Skeletal muscle satellite cell (primary cell): ENCODE measurements around the gene KIF4A.
"Not testable (repeated sequence)": the region's sequence is repeated elsewhere in the genome, so short reads cannot be mapped to it uniquely, and the experiment has no call there.

Experiments
- H3K27me3 ChIP-seq: 2 replicates; pipeline ENCODE4 v1.7.0; 2013; ENCODE audit warnings: low read length; ENCODE audit not compliant: control insufficient read depth, insufficient read depth
- H3K36me3 ChIP-seq: 2 replicates; pipeline ENCODE4 v1.7.0; 2013; ENCODE audit warnings: mild to moderate bottlenecking, control low read depth, low read length; ENCODE audit not compliant: insufficient read depth
- H3K4me1 ChIP-seq: 2 replicates; pipeline ENCODE4 v1.7.0; 2013; ENCODE audit warnings: low read length; ENCODE audit not compliant: control insufficient read depth, insufficient read depth
- H3K4me2 ChIP-seq: 2 replicates; pipeline ENCODE4 v1.7.0; 2013; ENCODE audit warnings: mild to moderate bottlenecking, low read length
- H3K4me3 ChIP-seq: 2 replicates; pipeline ENCODE4 v1.7.0; 2013; ENCODE audit warnings: low read length
- H3K9ac ChIP-seq: 2 replicates; pipeline ENCODE4 v1.7.0; 2013; ENCODE audit warnings: mild to moderate bottlenecking, low read depth, low read length, moderate library complexity
- H3K9me3 ChIP-seq: replicated peaks from 2 replicates; pipeline ENCODE4 v1.7.0; 2013; ENCODE audit warnings: mild to moderate bottlenecking, control low read depth, low read length

Gene KIF4A

GRCh38 chrX:70293621-70294020, 3.7 kb downstream of the KIF4A start:
- Histone ChIP-seq H3K9me3 (no peaks in the 10 kb centered on the region), H3K4me2 (no peak overlapping the region), H3K27me3 (no peaks in the 10 kb centered on the region), H3K36me3 (no peaks in the 10 kb centered on the region), H3K4me3 (no peak overlapping the region), H3K4me1 (peaks cover 11% of the 10 kb centered on the region), H3K9ac (no peak overlapping the region)

GRCh38 chrX:70301716-70302115, 11.8 kb downstream of the KIF4A start:
- Histone ChIP-seq H3K9ac (no peak overlapping the region), H3K4me3 (no peak overlapping the region), H3K9me3 (no peaks in the 10 kb centered on the region), H3K4me1 (no peaks in the 10 kb centered on the region), H3K4me2 (no peak overlapping the region), H3K27me3 (no peaks in the 10 kb centered on the region), H3K36me3 (peaks cover 3% of the 10 kb centered on the region)

- no peaks in the 10 kb centered on the region for H3K9me3 ChIP-seq
- no peaks in the 10 kb centered on the region for H3K36me3 ChIP-seq
- no peak overlapping the region for H3K4me3 ChIP-seq
- H3K9ac ChIP-seq = no peak overlapping the region
- no peaks in the 10 kb centered on the region for H3K27me3 ChIP-seq
- H3K4me1 ChIP-seq = no peaks in the 10 kb centered on the region
- no peak overlapping the region for H3K4me2 ChIP-seq
Measured at GRCh38 chrX:70313503-70313902, 23.6 kb downstream of the KIF4A start.

- H3K4me1 ChIP-seq = no peaks in the 10 kb centered on the region
- H3K4me3 ChIP-seq = no peak overlapping the region
- no peaks in the 10 kb centered on the region for H3K36me3 ChIP-seq
- no peaks in the 10 kb centered on the region for H3K27me3 ChIP-seq
- H3K9ac ChIP-seq = no peak overlapping the region
- no peaks in the 10 kb centered on the region for H3K9me3 ChIP-seq
- no peak overlapping the region for H3K4me2 ChIP-seq
Measured at GRCh38 chrX:70322784-70323183, 32.9 kb downstream of the KIF4A start.

GRCh38 chrX:70323628-70324027, 33.7 kb downstream of the KIF4A start:
- not testable (repeated sequence) for H3K9ac ChIP-seq, H3K27me3 ChIP-seq, H3K9me3 ChIP-seq, H3K4me3 ChIP-seq, H3K4me1 ChIP-seq, H3K36me3 ChIP-seq, H3K4me2 ChIP-seq

- H3K4me2 ChIP-seq = no peak overlapping the region
Measured at GRCh38 chrX:70324326-70324725, 34.4 kb downstream of the KIF4A start.

GRCh38 chrX:70331161-70331560, 41.3 kb downstream of the KIF4A start:
- H3K36me3 ChIP-seq = no peaks in the 10 kb centered on the region
- no peaks in the 10 kb centered on the region for H3K27me3 ChIP-seq
- H3K4me2 ChIP-seq = no peak overlapping the region
- no peak overlapping the region for H3K4me3 ChIP-seq
- H3K9me3 ChIP-seq = no peaks in the 10 kb centered on the region
- H3K4me1 ChIP-seq = no peaks in the 10 kb centered on the region
- H3K9ac ChIP-seq = no peak overlapping the region

More at GRCh38 chrX:70324326-70324725, 34.4 kb downstream of the KIF4A start:
- no peaks in the 10 kb centered on the region for H3K9me3 ChIP-seq
- H3K4me1 ChIP-seq = no peaks in the 10 kb centered on the region
- no peaks in the 10 kb centered on the region for H3K36me3 ChIP-seq
- H3K9ac ChIP-seq = no peak overlapping the region
- no peak overlapping the region for H3K4me3 ChIP-seq
- no peaks in the 10 kb centered on the region for H3K27me3 ChIP-seq

GRCh38 chrX:70332600-70332999, 42.7 kb downstream of the KIF4A start:
- Histone ChIP-seq H3K9me3 (no peaks in the 10 kb centered on the region), H3K4me1 (no peaks in the 10 kb centered on the region), H3K4me3 (no peak overlapping the region), H3K27me3 (no peaks in the 10 kb centered on the region), H3K36me3 (no peaks in the 10 kb centered on the region), H3K9ac (no peak overlapping the region), H3K4me2 (no peak overlapping the region)

GRCh38 chrX:70336767-70337166, 46.9 kb downstream of the KIF4A start:
- Histone ChIP-seq H3K4me1 (no peaks in the 10 kb centered on the region), H3K27me3 (no peaks in the 10 kb centered on the region), H3K4me2 (no peak overlapping the region), H3K4me3 (no peak overlapping the region), H3K9me3 (no peaks in the 10 kb centered on the region), H3K36me3 (no peaks in the 10 kb centered on the region), H3K9ac (no peak overlapping the region)

- Histone ChIP-seq H3K4me3 (no peak overlapping the region), H3K4me2 (no peak overlapping the region), H3K27me3 (no peaks in the 10 kb centered on the region), H3K9me3 (no peaks in the 10 kb centered on the region), H3K4me1 (no peaks in the 10 kb centered on the region), H3K9ac (no peak overlapping the region), H3K36me3 (no peaks in the 10 kb centered on the region)
Measured at GRCh38 chrX:70338290-70338689, 48.4 kb downstream of the KIF4A start.

- no peaks in the 10 kb centered on the region for H3K9me3 ChIP-seq
- H3K9ac ChIP-seq = no peak overlapping the region
- no peaks in the 10 kb centered on the region for H3K36me3 ChIP-seq
- H3K27me3 ChIP-seq = no peaks in the 10 kb centered on the region
- no peaks in the 10 kb centered on the region for H3K4me1 ChIP-seq
- no peak overlapping the region for H3K4me2 ChIP-seq
- H3K4me3 ChIP-seq = no peak overlapping the region
Measured at GRCh38 chrX:70343435-70343834, 53.5 kb downstream of the KIF4A start.

GRCh38 chrX:70346418-70347070, 56.6 kb downstream of the KIF4A start:
- Histone ChIP-seq H3K4me2 (no peak overlapping the region), H3K9ac (no peak overlapping the region), H3K4me3 (no peak overlapping the region), H3K4me1 (no peaks in the 10 kb centered on the region), H3K27me3 (no peaks in the 10 kb centered on the region), H3K36me3 (no peaks in the 10 kb centered on the region), H3K9me3 (no peaks in the 10 kb centered on the region)
